Measurements from ENCODE around the gene PTPRD.
"Not testable (repeated sequence)": the region's sequence is repeated elsewhere in the genome, so short reads cannot be mapped to it uniquely, and the experiment has no call there.

GRCh38 chr9:10449201-10449617, 163.6 kb downstream of the PTPRD start:
- not testable (repeated sequence) for TF ChIP-seq POLR2A (IDR thresholded peaks at IDR 0.05)
- TF ChIP-seq, protein P1, sequence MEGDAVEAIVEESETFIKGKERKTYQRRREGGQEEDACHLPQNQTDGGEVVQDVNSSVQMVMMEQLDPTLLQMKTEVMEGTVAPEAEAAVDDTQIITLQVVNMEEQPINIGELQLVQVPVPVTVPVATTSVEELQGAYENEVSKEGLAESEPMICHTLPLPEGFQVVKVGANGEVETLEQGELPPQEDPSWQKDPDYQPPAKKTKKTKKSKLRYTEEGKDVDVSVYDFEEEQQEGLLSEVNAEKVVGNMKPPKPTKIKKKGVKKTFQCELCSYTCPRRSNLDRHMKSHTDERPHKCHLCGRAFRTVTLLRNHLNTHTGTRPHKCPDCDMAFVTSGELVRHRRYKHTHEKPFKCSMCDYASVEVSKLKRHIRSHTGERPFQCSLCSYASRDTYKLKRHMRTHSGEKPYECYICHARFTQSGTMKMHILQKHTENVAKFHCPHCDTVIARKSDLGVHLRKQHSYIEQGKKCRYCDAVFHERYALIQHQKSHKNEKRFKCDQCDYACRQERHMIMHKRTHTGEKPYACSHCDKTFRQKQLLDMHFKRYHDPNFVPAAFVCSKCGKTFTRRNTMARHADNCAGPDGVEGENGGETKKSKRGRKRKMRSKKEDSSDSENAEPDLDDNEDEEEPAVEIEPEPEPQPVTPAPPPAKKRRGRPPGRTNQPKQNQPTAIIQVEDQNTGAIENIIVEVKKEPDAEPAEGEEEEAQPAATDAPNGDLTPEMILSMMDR (IDR thresholded peaks at IDR 0.05 in 8 of 11, conservative IDR thresholded peaks at IDR 0.05 in 3 of 11): not testable (repeated sequence)
